Loucy (cell line): ENCODE data around the gene SYNGR1.

Experiments
- EZH2phosphoT487 ChIP-seq: fragments of 200-600 bp; IDR thresholded peaks from 2 replicates; pipeline ENCODE4 v1.6.1; 2018; ENCODE audit warnings: antibody characterized with exemption, mild to moderate bottlenecking, moderate library complexity, borderline replicate concordance
- TF ChIP-seq, protein P1 (sequence below): fragments of 200-600 bp; sonication (generic); conservative IDR thresholded peaks from 2 replicates; pipeline ENCODE4 v1.5.1; 2014; ENCODE audit warnings: mild to moderate bottlenecking, antibody characterized with exemption, low read length

DNA sequence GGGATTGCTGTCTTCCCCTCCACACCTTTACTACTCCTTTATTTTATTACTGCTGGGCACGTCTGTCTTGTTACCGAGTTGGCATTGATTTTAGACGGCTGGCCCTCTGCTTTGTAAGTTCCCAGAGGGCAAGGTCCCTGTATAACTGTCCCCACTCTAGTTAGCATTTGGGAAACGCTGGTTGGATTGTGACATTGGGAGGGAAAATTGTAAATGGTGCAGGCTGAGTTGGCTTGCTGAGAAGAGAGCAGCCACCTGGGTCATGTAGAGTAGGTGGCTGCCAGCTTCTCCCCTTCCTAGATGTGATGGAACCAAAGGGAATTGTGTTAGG is 51.5 kb downstream of the SYNGR1 start:
- TF ChIP-seq, protein P1, sequence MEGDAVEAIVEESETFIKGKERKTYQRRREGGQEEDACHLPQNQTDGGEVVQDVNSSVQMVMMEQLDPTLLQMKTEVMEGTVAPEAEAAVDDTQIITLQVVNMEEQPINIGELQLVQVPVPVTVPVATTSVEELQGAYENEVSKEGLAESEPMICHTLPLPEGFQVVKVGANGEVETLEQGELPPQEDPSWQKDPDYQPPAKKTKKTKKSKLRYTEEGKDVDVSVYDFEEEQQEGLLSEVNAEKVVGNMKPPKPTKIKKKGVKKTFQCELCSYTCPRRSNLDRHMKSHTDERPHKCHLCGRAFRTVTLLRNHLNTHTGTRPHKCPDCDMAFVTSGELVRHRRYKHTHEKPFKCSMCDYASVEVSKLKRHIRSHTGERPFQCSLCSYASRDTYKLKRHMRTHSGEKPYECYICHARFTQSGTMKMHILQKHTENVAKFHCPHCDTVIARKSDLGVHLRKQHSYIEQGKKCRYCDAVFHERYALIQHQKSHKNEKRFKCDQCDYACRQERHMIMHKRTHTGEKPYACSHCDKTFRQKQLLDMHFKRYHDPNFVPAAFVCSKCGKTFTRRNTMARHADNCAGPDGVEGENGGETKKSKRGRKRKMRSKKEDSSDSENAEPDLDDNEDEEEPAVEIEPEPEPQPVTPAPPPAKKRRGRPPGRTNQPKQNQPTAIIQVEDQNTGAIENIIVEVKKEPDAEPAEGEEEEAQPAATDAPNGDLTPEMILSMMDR = no peak
- TF ChIP-seq EZH2phosphoT487 = no peak
